Measurements from ENCODE around the gene MINDY4. TPM values are rescaled to one million over a fixed set of nuclear protein-coding genes. Genes with fewer than 3 reads are reported as not detected.

Gene MINDY4
- polyA plus RNA-seq, 1 experiment, result 2.3 TPM

GRCh38 chr7:30858576-30858975, 87.4 kb downstream of the MINDY4 start:
- POLR2A ChIA-PET, result no interaction called here
- no peak for DNase-seq (ENCODE audit: low read depth)
- Histone ChIP-seq H3K27me3 (ENCODE audit: control insufficient read depth, insufficient read depth, low read length) (no peaks in the 10 kb centered on the region), H3K36me3 (ENCODE audit: control insufficient read depth, insufficient read depth, low read length) (no peaks in the 10 kb centered on the region), H3K4me3 (ENCODE audit: low read depth, low read length) (no peak overlapping the region)
- CTCF ChIA-PET, result interaction anchor here (0.6 kb wide), 1 partner anchor 157 kb away, joined by 3 read pairs; no protein-coding TSS in a partner anchor
- TF ChIP-seq CTCF (IDR thresholded peaks at IDR 0.05; ENCODE audit: insufficient read depth, low read depth, low read length), result no peak

- TF ChIP-seq CTCF (IDR thresholded peaks at IDR 0.05; ENCODE audit: insufficient read depth, low read depth, low read length), result no peak
- ChIA-PET CTCF (interaction anchor here (0.6 kb wide), 1 partner anchor 158 kb away, joined by 3 read pairs; no protein-coding TSS in a partner anchor), POLR2A (no interaction called here)
- no peaks in the 10 kb centered on the region for H3K27me3 ChIP-seq (ENCODE audit: control insufficient read depth, insufficient read depth, low read length)
- H3K36me3 ChIP-seq (ENCODE audit: control insufficient read depth, insufficient read depth, low read length), result no peaks in the 10 kb centered on the region
- no peak overlapping the region for H3K4me3 ChIP-seq (ENCODE audit: low read depth, low read length)
- DNase-seq (ENCODE audit: low read depth), result no peak
These were observed 88.2 kb downstream of the MINDY4 start for GRCh38 chr7:30859202-30859939.

GRCh38 chr7:30859940-30860496, 88.8 kb downstream of the MINDY4 start:
- CTCF ChIA-PET, result no interaction called here
- no peak for DNase-seq (ENCODE audit: low read depth)
- H3K27me3 ChIP-seq (ENCODE audit: control insufficient read depth, insufficient read depth, low read length), result no peaks in the 10 kb centered on the region
- POLR2A ChIA-PET, result no interaction called here
- TF ChIP-seq CTCF (IDR thresholded peaks at IDR 0.05; ENCODE audit: insufficient read depth, low read depth, low read length), result no peak
- no peak overlapping the region for H3K4me3 ChIP-seq (ENCODE audit: low read depth, low read length)
- H3K36me3 ChIP-seq (ENCODE audit: control insufficient read depth, insufficient read depth, low read length), result no peaks in the 10 kb centered on the region

GRCh38 chr7:30861612-30862011, 90.4 kb downstream of the MINDY4 start:
- no peaks in the 10 kb centered on the region for H3K27me3 ChIP-seq (ENCODE audit: control insufficient read depth, insufficient read depth, low read length)
- TF ChIP-seq CTCF (IDR thresholded peaks at IDR 0.05; ENCODE audit: insufficient read depth, low read depth, low read length), result no peak
- ChIA-PET CTCF (interaction anchor here (0.7 kb wide), 1 partner anchor 261 kb away, joined by 3 read pairs; no protein-coding TSS in a partner anchor), POLR2A (no interaction called here)
- no peak overlapping the region for H3K4me3 ChIP-seq (ENCODE audit: low read depth, low read length)
- no peak for DNase-seq (ENCODE audit: low read depth)
- H3K36me3 ChIP-seq (ENCODE audit: control insufficient read depth, insufficient read depth, low read length), result no peaks in the 10 kb centered on the region

- POLR2A ChIA-PET, result no interaction called here
- Histone ChIP-seq H3K27me3 (ENCODE audit: control insufficient read depth, insufficient read depth, low read length) (peaks cover 1% of the 10 kb centered on the region), H3K4me3 (ENCODE audit: low read depth, low read length) (no peak overlapping the region), H3K36me3 (ENCODE audit: control insufficient read depth, insufficient read depth, low read length) (no peaks in the 10 kb centered on the region)
- CTCF ChIA-PET, result interaction anchor here (0.7 to 1.7 kb wide), 4 partner anchors 10 to 76 kb away, joined by 3 to 5 read pairs (median 4); no protein-coding TSS in a partner anchor
- no peak for TF ChIP-seq CTCF (IDR thresholded peaks at IDR 0.05; ENCODE audit: insufficient read depth, low read depth, low read length)
- no peak for DNase-seq (ENCODE audit: low read depth)
These were observed 91.9 kb downstream of the MINDY4 start for GRCh38 chr7:30862995-30863705.

Data from BJ (cell line).